ENCODE measurements around the gene SNRNP25.
A peak's percentile ranks its signal among the peaks of the same experiment; 100 is the strongest.

The SNRNP25 gene

DNA sequence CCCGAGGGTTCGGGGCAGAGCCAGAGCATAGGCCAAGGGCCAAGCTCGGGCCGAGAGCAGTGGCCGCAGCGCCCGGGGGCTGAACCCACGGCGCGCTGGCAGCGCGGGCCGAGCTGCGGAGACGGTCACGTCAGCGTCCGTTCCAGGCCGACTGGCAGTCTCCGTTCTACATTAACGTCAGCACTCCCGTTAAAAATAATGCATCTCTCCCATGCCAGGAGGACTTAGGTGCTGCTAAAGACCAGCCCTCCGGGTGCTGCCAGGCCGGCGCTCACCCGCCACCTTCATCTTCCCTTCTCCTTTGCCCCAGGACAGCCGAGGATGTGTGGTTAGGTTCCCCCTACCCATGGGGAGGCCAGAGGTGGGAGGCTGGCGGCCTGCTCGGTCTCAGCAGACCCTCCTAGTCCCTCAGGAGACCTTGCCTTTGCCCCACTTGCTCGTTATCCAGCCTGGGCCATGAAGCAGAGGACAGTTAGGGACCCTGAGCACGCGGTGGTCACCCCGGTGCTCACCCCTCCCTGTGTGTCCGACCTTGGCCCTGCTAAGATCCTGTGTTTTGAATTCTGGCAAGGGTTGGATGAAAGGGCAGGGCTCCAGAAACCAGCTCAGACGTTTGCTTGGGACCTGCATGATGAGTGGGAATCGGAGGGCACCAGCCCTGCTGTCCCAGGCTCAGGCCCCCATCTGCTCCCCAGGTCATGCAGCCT, 25.0 kb downstream of the SNRNP25 start:
- DNase-seq = no peak

DNA sequence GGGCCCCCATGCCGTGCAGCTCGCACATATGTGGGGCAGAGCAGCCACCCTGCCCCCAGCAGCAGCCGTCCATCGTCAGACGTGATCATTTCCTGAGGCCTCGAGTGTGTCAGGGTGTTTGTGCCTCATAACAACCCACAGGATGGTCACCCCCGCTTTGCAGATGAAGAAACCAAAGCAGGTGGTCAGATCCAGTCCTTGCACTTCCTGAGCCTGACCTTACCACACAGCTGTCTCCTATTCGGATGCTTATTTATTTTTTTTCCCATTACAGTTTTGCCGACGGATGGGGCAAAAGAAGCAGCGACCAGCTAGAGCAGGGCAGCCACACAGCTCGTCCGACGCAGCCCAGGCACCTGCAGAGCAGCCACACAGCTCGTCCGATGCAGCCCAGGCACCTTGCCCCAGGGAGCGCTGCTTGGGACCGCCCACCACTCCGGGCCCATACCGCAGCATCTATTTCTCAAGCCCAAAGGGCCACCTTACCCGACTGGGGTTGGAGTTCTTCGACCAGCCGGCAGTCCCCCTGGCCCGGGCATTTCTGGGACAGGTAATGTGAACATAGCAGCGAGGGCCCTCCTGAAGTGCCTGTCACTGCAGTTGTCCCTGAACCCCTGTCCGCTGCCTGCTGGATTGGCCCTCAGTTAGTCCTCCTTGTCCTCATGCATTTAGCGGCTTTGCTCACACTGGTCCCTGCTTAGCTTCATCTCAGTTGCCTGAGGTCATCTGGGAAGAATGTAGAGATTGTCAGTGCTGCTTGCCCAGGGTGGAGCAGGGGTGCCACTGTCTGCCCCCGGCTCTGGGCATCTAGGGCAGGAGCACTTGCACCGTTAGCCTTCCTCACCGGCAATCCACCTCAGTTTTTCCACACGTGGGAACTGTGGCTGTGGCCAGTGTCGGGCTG, 25.8 kb downstream of the SNRNP25 start:
- DNase-seq = no peak

DNA sequence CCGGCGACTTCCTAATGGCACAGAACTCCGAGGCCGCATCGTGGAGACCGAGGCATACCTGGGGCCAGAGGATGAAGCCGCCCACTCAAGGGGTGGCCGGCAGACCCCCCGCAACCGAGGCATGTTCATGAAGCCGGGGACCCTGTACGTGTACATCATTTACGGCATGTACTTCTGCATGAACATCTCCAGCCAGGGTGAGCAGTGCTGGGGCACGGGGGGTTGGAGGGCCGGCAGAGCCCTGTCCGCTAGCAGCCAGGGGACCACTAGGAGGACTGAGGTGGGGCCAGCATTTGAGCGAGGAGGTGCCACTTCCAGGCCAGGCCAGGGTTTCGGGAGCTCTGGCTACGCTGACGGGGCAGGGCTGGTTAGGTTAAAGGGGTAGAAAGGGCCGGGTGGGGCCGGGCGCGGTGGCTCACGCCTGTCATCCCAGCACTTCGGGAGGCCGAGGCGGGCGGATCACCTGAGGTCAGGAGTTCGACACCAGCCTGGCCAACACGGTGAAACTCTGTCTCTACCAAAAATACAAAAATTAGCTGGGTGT, 29.5 kb downstream of the SNRNP25 start:
- DNase-seq = no peak

DNA sequence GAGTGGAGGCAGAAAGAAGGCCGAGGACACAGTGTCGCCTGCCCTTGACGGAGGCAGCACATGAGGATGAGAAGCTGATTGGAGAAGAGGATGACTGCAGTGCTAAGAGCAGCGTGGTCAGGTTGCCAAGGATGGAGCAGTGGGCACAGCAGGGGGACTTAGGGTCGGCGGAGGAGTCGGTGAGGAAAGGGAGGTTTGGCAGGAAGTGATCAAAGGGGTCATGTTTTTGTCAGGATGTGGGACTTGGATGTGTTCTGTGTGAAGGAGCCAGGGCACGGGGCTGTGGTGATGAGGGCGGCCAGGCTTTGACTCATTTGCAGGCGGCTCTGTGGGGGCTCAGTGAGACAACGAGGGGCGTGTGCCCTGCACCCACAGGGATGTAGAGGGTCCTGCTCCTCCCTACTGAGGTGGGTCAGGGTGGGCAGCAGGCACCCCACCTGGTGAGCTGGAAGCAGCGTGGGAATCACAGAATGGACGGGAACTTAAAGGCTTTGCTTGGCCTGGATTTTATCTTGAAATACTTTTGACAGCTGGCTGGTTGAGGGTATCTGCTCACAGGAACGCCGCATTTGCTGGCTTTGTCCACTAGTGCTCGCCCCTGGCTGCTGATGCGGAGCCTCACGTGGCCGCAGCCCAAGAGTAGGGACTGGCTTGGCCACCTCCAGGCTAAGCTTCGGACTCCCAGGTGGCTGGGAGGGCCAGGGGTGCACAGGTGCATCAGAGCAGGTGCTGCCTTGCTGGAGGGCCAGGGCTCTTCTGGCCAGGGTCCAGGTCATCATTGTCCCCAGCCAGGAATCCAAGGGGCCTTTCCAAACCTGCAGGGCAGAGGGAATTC, 30.4 kb downstream of the SNRNP25 start:
- DNase-seq = no peak

DNA sequence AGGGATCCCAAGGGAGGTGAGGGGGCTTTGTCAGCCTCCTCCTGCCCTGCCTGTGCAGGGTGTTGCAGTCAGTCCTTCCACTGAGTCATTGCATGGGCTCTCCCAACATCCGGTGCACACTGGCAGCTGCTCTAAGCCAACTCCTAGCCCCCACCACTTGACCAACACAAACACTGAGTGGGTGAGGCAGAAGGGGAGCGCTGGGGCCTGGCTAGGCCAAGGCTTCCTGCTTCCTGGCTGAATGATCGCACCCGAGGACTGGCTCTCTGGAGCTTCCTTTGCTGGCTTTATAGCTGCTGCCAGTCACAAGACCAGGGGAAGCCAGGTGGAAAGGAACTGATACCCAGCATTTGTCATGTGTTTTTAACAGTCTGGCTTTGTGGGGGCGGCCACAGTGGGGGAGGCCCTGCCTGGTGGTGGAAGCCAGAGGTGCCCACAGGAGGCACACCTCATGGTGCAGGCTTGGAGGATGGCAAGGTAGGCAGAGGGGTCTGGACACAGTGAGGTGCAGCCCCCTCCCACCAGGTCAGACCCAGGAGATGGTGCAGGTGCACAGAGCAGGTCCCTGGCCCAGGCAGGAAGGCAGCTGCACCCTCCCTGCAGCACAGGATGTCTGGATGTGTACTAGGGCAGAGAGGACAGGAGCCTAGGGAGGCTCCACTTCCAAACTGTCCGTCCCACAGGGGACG, 31.2 kb downstream of the SNRNP25 start:
- peak; percentile 16 for DNase-seq

DNA sequence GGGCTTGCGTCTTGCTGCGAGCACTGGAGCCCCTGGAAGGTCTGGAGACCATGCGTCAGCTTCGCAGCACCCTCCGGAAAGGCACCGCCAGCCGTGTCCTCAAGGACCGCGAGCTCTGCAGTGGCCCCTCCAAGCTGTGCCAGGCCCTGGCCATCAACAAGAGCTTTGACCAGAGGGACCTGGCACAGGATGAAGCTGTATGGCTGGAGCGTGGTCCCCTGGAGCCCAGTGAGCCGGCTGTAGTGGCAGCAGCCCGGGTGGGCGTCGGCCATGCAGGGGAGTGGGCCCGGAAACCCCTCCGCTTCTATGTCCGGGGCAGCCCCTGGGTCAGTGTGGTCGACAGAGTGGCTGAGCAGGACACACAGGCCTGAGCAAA, 31.8 kb downstream of the SNRNP25 start:
- DNase-seq = no peak

DNA sequence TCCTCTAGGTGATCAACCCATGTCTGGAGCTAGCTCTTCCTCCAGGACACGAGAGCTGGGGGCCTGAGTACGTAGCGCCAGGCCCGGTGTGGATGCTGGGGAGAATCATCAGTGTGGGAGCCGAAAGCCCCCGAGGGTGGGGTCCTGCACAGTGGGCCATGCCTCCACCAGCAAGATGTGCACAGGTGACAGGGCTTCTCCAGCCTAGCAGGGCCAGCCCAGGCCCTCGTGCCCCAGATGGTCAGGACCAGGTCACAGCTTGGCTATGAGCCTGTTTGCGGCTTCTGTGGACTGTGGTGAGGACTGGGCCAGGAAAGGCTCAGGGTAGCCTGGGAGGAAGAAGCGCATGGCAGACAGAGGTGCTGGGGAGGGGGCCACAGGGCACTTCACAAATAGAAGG, 32.2 kb downstream of the SNRNP25 start:
- DNase-seq = no peak

DNA sequence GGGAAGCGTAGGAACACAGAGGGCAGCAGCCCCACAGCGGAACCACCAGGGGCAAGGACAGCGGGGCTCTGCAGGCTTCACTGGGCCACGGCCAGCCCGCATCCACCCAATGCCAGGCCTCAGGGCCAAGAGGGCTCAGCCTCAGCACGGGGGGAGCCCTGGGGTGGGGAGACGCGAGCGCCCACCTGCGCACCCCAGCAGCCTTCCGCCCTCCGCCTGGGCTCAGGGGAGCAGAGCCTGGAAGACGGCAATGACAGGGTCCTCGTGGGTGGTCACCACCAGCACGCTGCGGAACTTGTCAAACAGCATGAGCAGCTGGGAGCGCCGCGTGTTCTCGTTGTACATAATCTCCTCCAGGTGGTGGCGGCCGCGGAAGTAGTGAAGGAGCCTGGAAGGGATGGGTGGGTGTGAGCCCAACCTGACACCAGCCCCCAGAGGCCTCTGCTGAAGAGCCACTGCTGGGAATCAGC, 32.9 kb downstream of the SNRNP25 start:
- no peak for DNase-seq

DNA sequence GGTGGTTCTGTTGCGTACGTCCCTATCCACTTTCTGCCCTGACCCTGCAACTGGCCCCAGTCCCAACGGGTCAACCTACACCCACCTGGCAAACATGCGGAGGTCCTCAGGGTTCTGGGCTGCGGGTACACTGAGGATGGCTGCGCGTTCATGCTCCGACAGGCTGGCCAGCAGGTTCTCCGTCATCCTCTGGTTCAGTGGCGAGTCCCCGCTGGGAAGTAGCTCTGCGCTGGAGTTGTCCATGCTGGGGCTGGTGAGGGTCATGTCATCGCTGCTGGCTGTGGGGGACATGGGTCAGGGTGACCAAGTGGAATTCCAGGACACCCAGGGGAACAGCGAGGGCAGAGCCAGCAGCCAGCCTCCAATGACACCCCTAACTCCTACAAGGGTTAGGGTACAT, 35.0 kb downstream of the SNRNP25 start:
- no peak for DNase-seq

DNA sequence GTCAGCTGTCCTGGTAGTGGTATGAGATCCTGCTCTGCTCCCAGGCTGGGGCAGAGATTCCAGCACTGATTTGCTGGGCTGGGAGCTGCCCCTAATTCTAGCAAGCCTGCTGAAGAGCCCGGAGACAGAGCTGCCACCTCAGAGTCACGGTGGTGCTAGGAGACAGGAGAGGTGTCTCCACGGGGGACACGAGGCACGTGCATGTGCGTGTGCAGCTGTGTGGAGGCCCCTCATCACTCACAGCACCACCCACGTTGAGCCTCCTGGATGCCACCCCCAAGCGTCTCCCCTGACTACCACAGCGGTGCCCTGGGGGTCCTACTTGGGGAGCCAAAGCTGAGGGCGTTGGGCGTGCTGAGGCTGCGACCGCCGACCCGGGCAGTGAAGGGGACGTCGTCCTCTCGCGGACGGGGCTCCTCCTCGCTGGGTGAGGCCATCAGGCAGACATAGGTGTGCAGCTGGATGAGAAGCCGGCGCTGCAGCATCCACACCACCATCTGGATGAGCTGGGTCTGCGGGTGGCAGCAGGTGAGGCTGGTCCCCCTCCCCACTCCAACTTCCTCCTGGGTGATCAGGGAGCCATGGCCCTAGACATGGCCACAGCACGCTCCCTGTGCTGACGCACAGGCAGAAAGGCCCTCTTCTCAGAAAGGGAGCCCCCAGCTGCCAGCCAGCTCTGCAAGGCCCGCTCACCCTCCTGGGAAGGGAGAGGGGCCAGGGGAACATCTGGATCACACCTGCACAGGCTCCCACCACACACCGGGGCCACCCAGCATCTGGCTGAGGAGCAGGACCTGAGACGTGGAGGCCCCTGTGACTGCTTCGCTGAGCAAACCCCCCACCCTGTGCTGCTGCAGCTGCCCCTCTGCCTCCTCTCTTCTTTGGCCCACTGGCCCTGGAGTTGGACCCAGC, 36.0 kb downstream of the SNRNP25 start:
- DNase-seq = no peak

DNA sequence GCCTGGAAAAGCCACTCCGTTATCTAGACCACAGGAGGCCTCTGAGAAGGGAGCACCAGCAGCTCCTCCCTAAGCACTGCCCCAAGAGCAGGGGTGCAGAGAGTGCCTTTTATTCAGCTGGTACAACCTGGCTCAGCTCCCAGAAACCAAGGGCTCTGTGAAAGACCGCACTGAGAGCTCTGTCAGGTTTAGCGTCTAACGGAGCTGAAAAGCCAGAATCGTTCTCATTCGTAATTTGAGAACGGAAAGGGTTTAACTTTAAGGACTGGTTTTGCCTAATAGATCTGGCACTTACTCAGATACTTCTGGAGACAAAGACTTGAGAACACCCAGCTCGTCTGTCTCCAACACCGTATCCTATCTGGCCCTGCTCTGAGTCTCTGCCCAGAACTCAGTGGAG, 37.9 kb downstream of the SNRNP25 start:
- no peak for DNase-seq

DNA sequence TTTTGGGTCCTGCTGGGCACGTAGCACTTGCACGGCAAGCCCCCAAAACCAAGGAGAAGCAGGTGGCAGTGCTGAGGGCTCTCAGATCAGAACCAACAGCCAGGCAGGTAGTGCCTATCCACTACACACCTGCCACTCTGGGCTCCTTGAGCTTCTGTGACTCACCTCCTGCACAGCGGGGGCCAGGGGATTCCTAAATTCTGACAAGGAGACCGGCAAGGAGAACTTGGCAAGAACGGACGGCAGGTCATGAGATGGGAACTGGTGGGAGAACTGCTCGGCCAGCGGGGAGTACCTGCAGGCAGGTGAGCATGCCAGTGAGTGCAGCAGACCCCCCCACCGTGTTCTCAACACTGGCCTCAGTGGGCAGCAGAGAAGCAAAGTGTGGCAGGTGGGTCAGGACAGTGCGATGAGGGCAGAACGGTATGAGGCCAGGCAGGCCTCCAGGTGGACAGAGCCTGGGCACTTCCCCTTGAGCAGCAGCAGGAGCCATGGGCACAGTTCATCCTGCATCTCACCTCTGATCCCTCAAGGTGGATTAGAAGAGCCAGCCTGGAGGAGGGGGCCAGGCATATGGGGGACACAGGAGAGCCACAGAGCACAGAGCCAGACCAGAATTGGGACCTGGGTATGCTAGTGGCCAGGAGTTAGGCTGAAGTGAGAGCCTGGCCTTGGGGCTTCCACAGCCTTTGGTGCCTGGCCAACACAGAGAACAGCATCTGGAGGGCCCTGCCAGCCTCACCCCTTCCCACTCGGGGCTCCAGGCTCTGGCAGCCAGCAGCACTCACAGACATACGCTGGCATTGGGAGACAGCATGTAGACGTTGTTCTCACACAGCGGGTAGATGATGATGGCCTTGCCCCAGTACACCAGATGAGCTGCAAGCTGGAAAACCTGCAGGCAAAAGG, 39.1 kb downstream of the SNRNP25 start:
- DNase-seq = no peak

DNA sequence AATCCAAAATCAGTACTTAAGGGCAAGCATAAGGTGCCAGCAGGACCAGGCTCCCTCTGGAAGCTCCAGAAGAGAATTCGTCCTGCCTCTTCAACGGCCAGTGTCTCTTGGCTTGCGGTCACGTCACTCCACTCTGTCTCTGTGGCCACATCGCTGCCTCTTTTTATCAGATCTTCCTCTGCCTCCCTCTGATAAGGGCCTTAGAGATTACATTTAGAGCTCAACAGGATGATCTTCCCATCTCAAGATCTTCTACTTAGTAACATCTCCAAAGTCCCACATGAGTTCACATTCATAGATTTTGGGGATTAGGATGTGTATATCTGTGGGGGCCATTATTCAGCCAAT, 41.3 kb downstream of the SNRNP25 start:
- no peak for DNase-seq

DNA sequence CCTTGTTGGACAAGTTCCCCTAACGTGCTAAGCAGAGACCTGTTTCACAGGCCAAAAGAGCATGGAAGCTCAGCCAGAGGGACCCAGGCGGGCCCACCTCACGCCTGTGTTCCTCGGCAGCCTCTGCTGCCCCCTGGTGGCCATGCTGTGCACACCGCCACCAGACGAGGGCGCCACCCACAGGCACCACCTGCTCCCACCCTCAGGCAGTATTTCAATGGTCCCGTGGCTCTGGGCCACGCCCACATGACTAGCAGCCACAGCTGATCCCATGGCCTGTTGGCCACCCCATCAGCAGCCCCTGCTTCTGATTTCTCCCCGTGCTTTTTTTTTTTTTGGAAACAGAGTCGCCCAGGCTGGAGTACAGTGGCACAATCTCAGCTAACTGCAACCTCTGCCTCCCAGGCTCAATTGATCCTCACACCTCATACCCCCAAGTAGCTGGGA, 43.3 kb downstream of the SNRNP25 start:
- peak; percentile 91 for DNase-seq

DNA sequence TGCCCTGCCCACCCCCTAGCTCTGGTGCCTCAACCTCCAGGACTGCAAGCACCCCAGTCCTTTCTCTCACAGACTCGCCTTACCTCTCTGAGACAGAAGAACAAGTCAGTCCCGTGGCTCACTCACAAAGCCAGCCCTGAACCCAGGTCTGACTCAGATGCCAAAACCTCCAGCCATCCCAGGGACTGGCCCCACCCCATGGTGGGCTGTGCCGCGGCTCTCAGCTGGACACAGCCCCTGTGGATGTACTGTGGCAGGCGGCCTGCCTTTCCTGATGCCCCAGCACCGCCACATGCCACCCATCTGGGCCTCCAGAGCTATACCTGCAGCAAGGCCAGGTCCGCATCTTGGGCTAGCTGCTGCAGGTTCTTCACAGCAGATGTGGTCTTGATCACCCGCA, 44.2 kb downstream of the SNRNP25 start:
- DNase-seq = no peak

DNA sequence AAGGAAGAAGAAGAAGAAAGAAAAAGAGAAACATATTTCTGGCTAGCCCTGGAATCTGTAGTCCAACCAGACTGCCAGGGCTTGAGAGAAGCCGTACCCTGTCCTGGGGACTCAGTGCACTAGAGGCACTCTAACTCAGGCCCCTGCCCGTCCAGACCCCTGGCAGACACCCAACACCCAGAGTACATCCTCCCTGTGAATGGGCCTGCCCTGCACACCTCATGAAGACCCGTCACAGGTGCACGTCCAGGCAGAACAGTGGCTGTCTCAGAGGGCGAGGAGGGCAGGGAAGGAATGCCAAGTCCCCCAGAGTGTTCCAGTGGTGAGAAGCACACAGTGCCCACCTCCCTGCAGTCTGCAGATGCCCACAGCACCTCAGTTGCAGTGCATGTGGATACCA, 47.4 kb downstream of the SNRNP25 start:
- no peak for DNase-seq

DNA sequence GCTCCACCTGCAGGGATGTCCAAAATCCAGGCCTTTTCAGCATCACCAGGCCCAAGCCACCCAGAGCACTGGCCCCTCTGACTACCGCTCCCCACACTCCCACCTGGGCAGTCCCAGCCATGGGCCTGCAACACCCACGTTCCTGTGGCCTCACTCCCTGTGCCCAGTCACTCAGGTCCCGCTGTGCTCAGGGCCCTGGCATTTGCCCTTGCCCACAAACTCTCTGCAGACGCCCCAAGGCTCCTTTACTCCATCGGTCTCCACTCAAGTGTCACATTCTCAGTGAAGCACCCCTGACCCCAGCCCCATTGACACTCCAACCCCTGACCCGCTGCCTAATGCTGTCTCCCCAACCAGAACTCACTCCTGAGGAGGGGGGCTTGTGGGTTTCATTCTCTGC, 48.0 kb downstream of the SNRNP25 start:
- no peak for DNase-seq

DNA sequence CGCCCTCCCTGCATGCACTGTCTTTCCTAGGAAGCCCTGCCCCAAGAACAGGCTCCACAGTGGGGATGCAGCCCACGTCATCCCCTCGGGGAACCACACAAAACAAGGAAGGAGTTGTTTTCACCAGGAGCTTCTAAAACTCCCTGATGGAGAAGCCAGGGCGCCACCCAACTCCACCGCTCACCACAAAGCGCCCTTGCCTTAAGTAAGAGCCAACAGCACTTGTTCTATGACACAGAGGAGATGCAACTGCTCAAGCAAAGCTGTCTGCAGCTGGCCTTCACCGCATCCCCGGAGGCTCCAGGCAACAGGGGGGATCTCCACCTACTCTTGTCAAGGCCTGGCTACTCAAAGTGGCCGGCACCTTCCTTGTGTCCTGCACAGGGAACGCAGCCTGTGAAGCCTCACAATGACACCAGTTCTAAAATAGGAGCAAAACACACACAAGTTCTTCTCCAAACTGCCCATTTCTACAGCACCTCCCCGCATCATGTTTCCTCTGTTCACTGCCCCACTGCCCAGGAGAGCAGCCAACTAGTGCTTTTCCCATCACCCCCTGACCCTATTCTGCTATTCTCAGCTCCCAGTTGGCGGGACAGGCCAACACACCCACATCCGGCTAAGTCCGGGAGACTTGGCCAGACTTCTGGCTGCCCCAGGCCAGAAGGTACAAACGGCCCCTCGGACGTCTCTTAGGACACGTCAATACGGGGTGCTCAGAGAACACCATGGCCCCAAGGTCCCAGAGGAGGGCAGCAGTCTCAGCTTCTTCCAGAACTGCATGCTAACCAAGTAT, 48.6 kb downstream of the SNRNP25 start:
- no peak for DNase-seq

DNA sequence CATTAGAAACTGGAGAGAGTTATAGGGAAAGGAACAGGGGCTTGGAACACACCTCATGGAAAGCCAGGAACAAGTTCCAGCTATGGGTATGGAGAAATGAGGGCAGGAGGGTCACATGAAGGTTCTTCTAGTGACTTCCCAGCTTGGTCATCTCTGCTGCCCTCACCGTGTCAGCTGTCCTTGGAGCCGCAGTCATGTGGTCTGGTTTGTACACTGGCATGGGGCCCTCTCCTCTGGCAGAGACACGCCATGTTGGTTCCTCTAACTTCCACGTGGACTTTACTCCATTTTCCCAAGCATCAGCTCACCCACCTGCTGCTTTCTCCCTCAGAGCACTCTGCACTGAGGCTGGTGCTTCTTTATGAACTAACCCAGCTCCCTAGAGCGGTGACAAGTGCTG, 50.7 kb downstream of the SNRNP25 start:
- no peak for DNase-seq
